Measurements from ENCODE around the gene SCAP. TPM values are rescaled to one million over a fixed set of nuclear protein-coding genes. Genes with fewer than 3 reads are reported as not detected.
"Not testable (repeated sequence)": the region's sequence is repeated elsewhere in the genome, so short reads cannot be mapped to it uniquely, and the experiment has no call there.

SCAP gene
- total RNA-seq, 1 donor from 2014 or later, result 67.4 TPM

- no peak overlapping the region for H3K4me3 ChIP-seq (ENCODE audit: low read depth, low read length)
- no peaks in the 10 kb centered on the region for H3K27me3 ChIP-seq (ENCODE audit: control insufficient read depth, insufficient read depth, low read length)
- no peak for TF ChIP-seq CTCF (IDR thresholded peaks at IDR 0.05; ENCODE audit: insufficient read depth, low read length, poor library complexity, severe bottlenecking)
- no peak for DNase-seq (ENCODE audit: low read depth)
- no peaks in the 10 kb centered on the region for H3K36me3 ChIP-seq (ENCODE audit: control insufficient read depth, insufficient read depth, low read length)
These were observed 981 bp upstream of the SCAP start for GRCh38 chr3:47476644-47477199.

GRCh38 chr3:47476330-47476626, 537 bp upstream of the SCAP start:
- H3K36me3 ChIP-seq (ENCODE audit: control insufficient read depth, insufficient read depth, low read length), result no peaks in the 10 kb centered on the region
- no peak for DNase-seq (ENCODE audit: low read depth)
- TF ChIP-seq CTCF (IDR thresholded peaks at IDR 0.05; ENCODE audit: insufficient read depth, low read length, poor library complexity, severe bottlenecking), result no peak
- peak overlapping the region; percentile 63 for H3K4me3 ChIP-seq (ENCODE audit: low read depth, low read length)
- H3K27me3 ChIP-seq (ENCODE audit: control insufficient read depth, insufficient read depth, low read length), result no peaks in the 10 kb centered on the region

- H3K4me3 ChIP-seq (ENCODE audit: low read depth, low read length), result peak overlapping the region; percentile 63
- H3K27me3 ChIP-seq (ENCODE audit: control insufficient read depth, insufficient read depth, low read length), result no peaks in the 10 kb centered on the region
- DNase-seq (ENCODE audit: low read depth), result no peak
- TF ChIP-seq CTCF (IDR thresholded peaks at IDR 0.05; ENCODE audit: insufficient read depth, low read length, poor library complexity, severe bottlenecking), result no peak
- no peaks in the 10 kb centered on the region for H3K36me3 ChIP-seq (ENCODE audit: control insufficient read depth, insufficient read depth, low read length)
These were observed 642 bp downstream of the SCAP start for GRCh38 chr3:47475029-47475569.

- no peak overlapping the region for H3K4me3 ChIP-seq (ENCODE audit: low read depth, low read length)
- no peak for TF ChIP-seq CTCF (IDR thresholded peaks at IDR 0.05; ENCODE audit: insufficient read depth, low read length, poor library complexity, severe bottlenecking)
- H3K36me3 ChIP-seq (ENCODE audit: control insufficient read depth, insufficient read depth, low read length), result no peaks in the 10 kb centered on the region
- no peak for DNase-seq (ENCODE audit: low read depth)
- no peaks in the 10 kb centered on the region for H3K27me3 ChIP-seq (ENCODE audit: control insufficient read depth, insufficient read depth, low read length)
These were observed 2.4 kb downstream of the SCAP start for GRCh38 chr3:47473391-47473790.

GRCh38 chr3:47469616-47470015, 6.1 kb downstream of the SCAP start:
- Histone ChIP-seq H3K36me3 (ENCODE audit: control insufficient read depth, insufficient read depth, low read length) (no peaks in the 10 kb centered on the region), H3K27me3 (ENCODE audit: control insufficient read depth, insufficient read depth, low read length) (no peaks in the 10 kb centered on the region), H3K4me3 (ENCODE audit: low read depth, low read length) (no peak overlapping the region)
- no peak for DNase-seq (ENCODE audit: low read depth)
- TF ChIP-seq CTCF (IDR thresholded peaks at IDR 0.05; ENCODE audit: insufficient read depth, low read length, poor library complexity, severe bottlenecking), result no peak

- not testable (repeated sequence) for DNase-seq (ENCODE audit: low read depth); H3K27me3 ChIP-seq (ENCODE audit: control insufficient read depth, insufficient read depth, low read length); H3K4me3 ChIP-seq (ENCODE audit: low read depth, low read length); H3K36me3 ChIP-seq (ENCODE audit: control insufficient read depth, insufficient read depth, low read length)
These were observed 7.4 kb downstream of the SCAP start for GRCh38 chr3:47468315-47468714.
